H1 (cell line): ENCODE measurements around the gene TMEM198.

Source experiments
- CTCF ChIP-seq, 3 experiments: IDR thresholded peaks; 1 replicate in 2 of 3; 2 replicates in 1 of 3; pipeline versions ENCODE4 v1.5.1 to v1.6.1; 2011; ENCODE audit warnings: low read length in 3 of 3, mild to moderate bottlenecking in 3 of 3, inconsistent platforms in 2 of 3, low read depth in 1 of 3, moderate library complexity in 1 of 3; ENCODE audit not compliant: insufficient read depth in 1 of 3; ENCODE audit errors: control extremely low read depth in 1 of 3
- EP300 ChIP-seq, 2 experiments: IDR thresholded peaks; 1 replicate in 1 of 2; 2 replicates in 1 of 2; pipeline ENCODE4 v1.6.1; 2011 to 2012; ENCODE audit warnings: low read depth in 2 of 2, low read length in 2 of 2, mild to moderate bottlenecking in 2 of 2, borderline replicate concordance in 1 of 2, inconsistent platforms in 1 of 2, moderate library complexity in 1 of 2
- KDM4A ChIP-seq: IDR thresholded peaks from one replicate; pipeline ENCODE4 v1.7.1; 2012; ENCODE audit warnings: low read depth, mild to moderate bottlenecking, moderate library complexity, low read length, inconsistent platforms; ENCODE audit not compliant: severe bottlenecking
- POLR2A ChIP-seq, 2 experiments: IDR thresholded peaks; 1 replicate in 1 of 2; 2 replicates in 1 of 2; pipeline ENCODE4 v1.6.1; 2011; ENCODE audit warnings: low read depth in 2 of 2, low read length in 2 of 2, mild to moderate bottlenecking in 2 of 2; ENCODE audit errors: control extremely low read depth in 1 of 2

- no peak for TF ChIP-seq POLR2A (IDR thresholded peaks at IDR 0.05; ENCODE audit: control extremely low read depth in 1 of 2, low read depth in 2 of 2, low read length in 2 of 2)
- TF ChIP-seq CTCF (IDR thresholded peaks at IDR 0.05; ENCODE audit: control extremely low read depth in 1 of 3, insufficient read depth in 1 of 3, low read depth in 1 of 3, low read length in 3 of 3): no peak
- no peak for TF ChIP-seq EP300 (IDR thresholded peaks at IDR 0.05; ENCODE audit: borderline replicate concordance in 1 of 2, low read depth in 2 of 2, low read length in 2 of 2)
- TF ChIP-seq KDM4A: no peak
Observed at GRCh38 chr2:219572237-219573001, 28.6 kb downstream of the TMEM198 start, which contains the start of gene INHA.
